NK-92 treated with Interleukin-12 subunit alpha and Interleukin-12 subunit beta, amount 100 ng/mL, for 24 hours (cell line): ENCODE results near the gene CIAPIN1.
"Not testable (repeated sequence)": the region's sequence is repeated elsewhere in the genome, so short reads cannot be mapped to it uniquely, and the experiment has no call there.

Source experiments
- DNase-seq: peaks from one replicate; lab custom pipeline; 2025; lab: John Stamatoyannopoulos, UW

Gene CIAPIN1

GRCh38 chr16:57440551-57440950 is 6.6 kb downstream of the CIAPIN1 start:
- DNase-seq, result not testable (repeated sequence)

DNA sequence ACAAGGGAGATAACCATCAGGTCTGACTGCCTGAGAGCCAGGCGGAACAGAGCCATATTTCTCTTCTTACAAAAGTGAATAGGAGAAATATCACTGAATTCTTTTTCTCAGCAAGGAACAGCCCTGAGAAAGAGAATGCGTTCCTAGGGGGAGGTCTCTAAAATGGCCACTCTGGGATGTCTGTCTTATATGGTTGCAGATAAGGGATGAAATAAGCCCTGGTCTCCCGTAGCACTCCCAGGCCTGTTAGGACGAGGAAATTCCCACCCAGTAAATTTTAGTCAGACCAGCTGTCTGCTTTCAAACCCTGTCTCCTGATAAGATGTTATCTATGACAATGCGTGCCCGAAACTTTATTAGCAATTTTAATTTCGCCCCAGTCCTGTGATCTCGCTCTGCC is 7.2 kb downstream of the CIAPIN1 start:
- not testable (repeated sequence) for DNase-seq

DNA sequence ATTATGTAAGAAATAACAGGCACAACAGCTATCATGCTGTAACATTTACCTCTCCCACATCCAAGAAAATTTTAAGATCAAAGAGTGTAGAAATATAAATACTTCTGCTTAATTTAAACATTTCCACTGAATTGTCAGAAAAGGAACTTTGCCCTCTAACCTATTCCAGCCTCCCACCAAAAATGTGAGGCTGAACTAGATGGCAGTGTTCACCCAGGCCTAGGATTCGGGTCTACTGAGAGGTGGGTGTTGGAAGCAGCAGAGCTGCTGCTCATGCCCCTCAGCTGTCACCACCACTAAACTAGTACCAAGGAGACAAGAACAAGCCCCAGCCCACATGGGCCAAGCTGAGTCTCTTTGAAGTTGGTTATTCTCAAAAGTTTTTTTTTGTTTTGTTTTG is 11.3 kb downstream of the CIAPIN1 start:
- no peak for DNase-seq

GRCh38 chr16:57434003-57434402 is 13.2 kb downstream of the CIAPIN1 start:
- no peak for DNase-seq

GRCh38 chr16:57432989-57433388 is 14.2 kb downstream of the CIAPIN1 start:
- no peak for DNase-seq

- DNase-seq, result no peak
Observed at GRCh38 chr16:57432505-57432904, 14.7 kb downstream of the CIAPIN1 start.

GRCh38 chr16:57430955-57431354 is 16.2 kb downstream of the CIAPIN1 start:
- DNase-seq, result no peak

DNA sequence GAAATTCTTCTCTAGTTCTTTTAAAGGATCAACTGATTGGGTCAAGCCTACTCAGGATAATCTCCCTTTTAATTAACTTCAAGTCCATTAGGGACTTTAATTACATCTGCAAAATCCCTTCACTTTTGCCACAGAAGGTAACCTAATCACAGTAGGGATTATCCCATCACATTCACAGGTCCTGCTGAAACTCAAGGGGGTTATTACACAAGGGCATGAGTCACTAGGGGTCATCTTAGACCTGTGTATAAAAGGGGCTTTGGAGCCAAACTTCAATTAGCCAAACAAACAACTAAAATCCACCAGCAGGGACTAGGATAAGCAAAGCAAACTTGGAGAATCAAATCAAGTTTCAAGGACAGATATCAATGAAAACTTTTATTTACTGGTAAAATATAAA is 19.4 kb downstream of the CIAPIN1 start:
- DNase-seq, result no peak

GRCh38 chr16:57427307-57427706 is 19.9 kb downstream of the CIAPIN1 start:
- DNase-seq, result no peak

- DNase-seq, result no peak
Observed at GRCh38 chr16:57426356-57426755, 20.8 kb downstream of the CIAPIN1 start.

- DNase-seq, result no peak
Observed at GRCh38 chr16:57424583-57424982, 22.6 kb downstream of the CIAPIN1 start.

- DNase-seq, result no peak
Observed at GRCh38 chr16:57423152-57423551, 24.0 kb downstream of the CIAPIN1 start.

GRCh38 chr16:57422026-57422944 is 24.9 kb downstream of the CIAPIN1 start:
- DNase-seq, result no peak

DNA sequence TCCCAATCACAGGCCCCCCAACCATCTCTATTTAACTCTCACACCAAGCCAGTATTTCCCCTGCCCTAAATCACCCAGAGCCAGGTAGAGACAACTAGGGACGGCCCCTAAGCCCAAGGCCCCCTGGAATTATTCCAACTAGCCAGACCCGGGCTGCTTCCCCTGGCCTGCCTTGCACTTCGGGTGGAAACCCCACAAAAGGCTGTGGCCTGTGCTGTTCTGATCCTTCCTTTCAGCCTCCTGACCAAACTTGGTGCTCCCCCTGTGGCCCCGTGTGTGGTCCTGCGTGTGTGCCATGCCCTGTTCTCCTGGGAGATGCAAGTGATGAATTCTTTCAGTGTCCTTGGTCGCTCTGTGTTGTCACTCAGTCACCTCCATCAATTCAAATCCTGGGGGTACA is 27.7 kb downstream of the CIAPIN1 start:
- no peak for DNase-seq

GRCh38 chr16:57416084-57416483 is 31.1 kb downstream of the CIAPIN1 start:
- DNase-seq, result no peak

- DNase-seq, result no peak
Observed at GRCh38 chr16:57413733-57414132, 33.5 kb downstream of the CIAPIN1 start.

DNA sequence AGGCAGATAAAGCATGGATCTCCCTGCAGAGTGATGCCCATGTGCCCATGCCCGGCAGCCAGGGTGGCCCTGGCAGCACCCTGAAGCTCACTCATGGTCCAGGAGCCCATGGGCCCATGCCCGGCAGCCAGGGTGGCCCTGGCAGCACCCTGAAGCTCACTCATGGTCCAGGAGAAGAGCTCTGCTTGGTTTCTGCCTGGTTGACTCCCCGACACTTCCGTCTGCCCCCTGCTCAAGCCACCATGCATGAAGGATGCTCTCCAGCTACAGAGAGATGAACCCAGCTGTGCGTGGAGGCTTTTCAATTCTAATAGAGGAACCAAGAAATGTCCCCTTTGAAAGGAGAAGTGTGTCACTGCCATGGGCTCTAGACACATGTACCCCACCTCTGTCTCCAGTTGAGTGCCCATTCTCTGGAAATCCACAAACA is 33.9 kb downstream of the CIAPIN1 start:
- no peak for DNase-seq

GRCh38 chr16:57412584-57412983 is 34.6 kb downstream of the CIAPIN1 start:
- no peak for DNase-seq

DNA sequence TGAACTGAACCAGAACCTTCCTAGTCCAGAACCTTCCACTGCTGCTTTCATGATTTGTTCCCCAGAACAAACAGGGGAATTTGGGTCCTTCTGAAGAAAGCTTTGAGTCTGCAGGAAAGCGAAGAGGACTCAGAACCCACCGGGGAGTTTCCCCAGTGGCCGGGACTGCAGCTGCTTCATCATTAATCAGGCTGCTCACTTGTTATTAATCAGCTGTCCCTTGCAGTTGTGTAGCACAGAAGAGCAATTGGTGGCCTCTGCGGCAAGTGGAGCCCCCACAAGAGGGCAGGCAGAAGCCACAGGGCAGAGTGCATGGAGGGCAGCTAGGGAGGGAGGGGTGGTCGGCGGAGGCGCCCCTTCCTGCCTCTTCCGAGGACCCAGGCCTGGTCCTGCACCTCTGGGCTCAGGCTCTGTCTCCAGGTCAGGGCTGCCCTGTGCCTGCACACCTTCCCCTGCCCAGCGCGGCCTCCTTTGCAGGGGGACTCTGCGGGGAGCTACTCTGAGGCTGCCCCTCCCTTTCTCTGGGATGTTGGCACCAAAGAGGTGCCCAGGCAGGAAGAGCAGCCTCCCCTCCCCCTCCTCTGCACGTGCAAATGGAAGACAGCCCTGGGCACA is 35.7 kb downstream of the CIAPIN1 start:
- no peak for DNase-seq

GRCh38 chr16:57409870-57410587 is 37.2 kb downstream of the CIAPIN1 start:
- no peak for DNase-seq

GRCh38 chr16:57409065-57409464 is 38.1 kb downstream of the CIAPIN1 start:
- no peak for DNase-seq

- no peak for DNase-seq
Observed at GRCh38 chr16:57407521-57408353, 39.4 kb downstream of the CIAPIN1 start.
